Endothelial cell of umbilical vein (primary cell): ENCODE data around the gene UGGT2. TPM values are rescaled to one million over a fixed set of nuclear protein-coding genes. Genes with fewer than 3 reads are reported as not detected.

Source experiments
- BruUV-seq: library from RNA; stranded (reverse); fragments of 400-500 nt; replicated peaks from 2 replicates; lab custom pipeline; 2021; lab: Mats Ljungman, UMichigan
- CTCF ChIA-PET: fragments of 300-600, 350-600 bp; sonication (Branson Sonifier 250); formaldehyde crosslinking; loops from one replicate; lab custom pipeline; 2021; ENCODE audit warnings: antibody characterized with exemption, inconsistent platforms; lab: Charles Lee
- POLR2A ChIA-PET: fragments of 300-600, 350-600 bp; sonication (Branson Sonifier 250); formaldehyde crosslinking; loops from one replicate; lab custom pipeline; 2021; ENCODE audit warnings: antibody characterized with exemption, inconsistent platforms; lab: Charles Lee
- DNase-seq: peaks from one replicate; pipeline ENCODE4 v3.0.0-alpha.2; 2011; ENCODE audit warnings: low read depth, low spot score
- FAIRE-seq: peaks from 2 replicates; lab custom pipeline; 2011; peaks lifted over from hg19 to GRCh38; lab: Jason Lieb, UNC
- H2AFZ ChIP-seq: 2 replicates; pipeline ENCODE4 v1.6.0; 2012; ENCODE audit warnings: low read depth, low read length, control low read depth, inconsistent platforms
- H3K27ac ChIP-seq: 2 replicates; pipeline ENCODE4 v1.5.1; 2011; ENCODE audit warnings: low read depth, mild to moderate bottlenecking, control low read depth, low read length, moderate library complexity; ENCODE audit not compliant: insufficient read depth
- H3K27me3 ChIP-seq, 2 experiments: 2 replicates each; pipeline versions ENCODE4 v1.6.0 to v1.6.1; 2011; ENCODE audit warnings: low read length in 2 of 2, mixed read lengths in 1 of 2; ENCODE audit not compliant: control insufficient read depth in 2 of 2, insufficient read depth in 2 of 2
- H3K36me3 ChIP-seq, 2 experiments: 2 replicates in 1 of 2; 3 replicates in 1 of 2; pipeline ENCODE4 v1.5.1; 2011; ENCODE audit warnings: low read length in 2 of 2, mild to moderate bottlenecking in 1 of 2, moderate library complexity in 1 of 2; ENCODE audit not compliant: control insufficient read depth in 2 of 2, insufficient read depth in 2 of 2; ENCODE audit errors: extremely low read depth in 1 of 2
- H3K4me1 ChIP-seq: 3 replicates; pipeline ENCODE4 v1.5.1; 2011; ENCODE audit warnings: mild to moderate bottlenecking, low read length; ENCODE audit not compliant: control insufficient read depth, insufficient read depth; ENCODE audit errors: extremely low read depth
- H3K4me2 ChIP-seq: 2 replicates; pipeline ENCODE4 v1.6.1; 2011; ENCODE audit warnings: low read length, control low read depth, mixed read lengths; ENCODE audit not compliant: insufficient read depth
- H3K4me3 ChIP-seq, 3 experiments: fragments of 200-600 bp in 1 of 3; sonication (generic), shearing (Covaris generic) in 1 of 3; replicated peaks in 1 of 3; 2 replicates each; pipeline ENCODE4 v1.5.1; 2011 to 2016; ENCODE audit warnings: control low read depth in 3 of 3, low read length in 3 of 3, mild to moderate bottlenecking in 2 of 3, inconsistent platforms in 1 of 3, low read depth in 1 of 3, moderate library complexity in 1 of 3; ENCODE audit not compliant: insufficient read depth in 1 of 3
- H3K79me2 ChIP-seq: 2 replicates; pipeline ENCODE4 v1.6.0; 2012; ENCODE audit warnings: low read length, inconsistent platforms; ENCODE audit not compliant: control insufficient read depth, insufficient read depth
- H3K9ac ChIP-seq: replicated peaks from 2 replicates; pipeline ENCODE3; 2011; ENCODE audit warnings: low read length, control low read depth; ENCODE audit not compliant: insufficient read depth; ENCODE audit errors: extremely low read depth
- H3K9me1 ChIP-seq: replicated peaks from 3 replicates; pipeline ENCODE4 v1.6.0; 2011; ENCODE audit warnings: mild to moderate bottlenecking, low read length; ENCODE audit not compliant: control insufficient read depth, insufficient read depth; ENCODE audit errors: extremely low read depth
- H3K9me3 ChIP-seq: replicated peaks from 2 replicates; pipeline ENCODE4 v1.5.1; 2012; ENCODE audit warnings: low read length, inconsistent platforms; ENCODE audit not compliant: control insufficient read depth, insufficient read depth
- H4K20me1 ChIP-seq: replicated peaks from 2 replicates; pipeline ENCODE3; 2011; ENCODE audit warnings: mild to moderate bottlenecking, low read length; ENCODE audit not compliant: control insufficient read depth, insufficient read depth; ENCODE audit errors: extremely low read depth
- CTCF ChIP-seq, 2 donors: IDR thresholded peaks; 1 replicate in 1 of 2; 2 replicates in 1 of 2; pipeline ENCODE4 v1.5.1; 2011; ENCODE audit warnings: low read length in 2 of 2, mild to moderate bottlenecking in 2 of 2, moderate library complexity in 2 of 2, control low read depth in 1 of 2, inconsistent platforms in 1 of 2, low read depth in 1 of 2; ENCODE audit not compliant: insufficient read depth in 1 of 2; ENCODE audit errors: extremely low read depth in 1 of 2
- EZH2 ChIP-seq: IDR thresholded peaks from 2 replicates; pipeline ENCODE4 v1.6.1; 2012; ENCODE audit warnings: borderline replicate concordance, low read depth, mild to moderate bottlenecking, moderate library complexity, low read length, inconsistent platforms; ENCODE audit not compliant: severe bottlenecking
- FOS ChIP-seq: IDR thresholded peaks from 2 replicates; pipeline ENCODE4 v1.6.1; 2011; ENCODE audit warnings: mild to moderate bottlenecking, low read length, moderate library complexity, borderline replicate concordance; ENCODE audit not compliant: insufficient read depth
- GATA2 ChIP-seq: IDR thresholded peaks from 2 replicates; pipeline ENCODE4 v1.7.0; 2011; ENCODE audit warnings: low read depth, mild to moderate bottlenecking, moderate library complexity, mixed read lengths, low read length; ENCODE audit not compliant: insufficient read length, insufficient read depth
- JUN ChIP-seq: IDR thresholded peaks from 2 replicates; pipeline ENCODE4 v1.6.1; 2011; ENCODE audit warnings: borderline replicate concordance, low read depth; ENCODE audit not compliant: insufficient read length, insufficient read depth
- MYC ChIP-seq: IDR thresholded peaks from one replicate; pipeline ENCODE4 v1.6.1; 2011; ENCODE audit warnings: mild to moderate bottlenecking, low read depth, low read length
- POLR2A ChIP-seq: IDR thresholded peaks from 2 replicates; pipeline ENCODE4 v1.6.1; 2012; ENCODE audit warnings: low read depth, mild to moderate bottlenecking, control low read depth, low read length
- POLR2AphosphoS5 ChIP-seq: IDR thresholded peaks from 2 replicates; pipeline ENCODE4 v1.6.1; 2012; ENCODE audit warnings: low read depth, mild to moderate bottlenecking, control low read depth, low read length, moderate library complexity; ENCODE audit not compliant: insufficient read depth
- dilution Hi-C: fragments of 300-500 bp; cut with MboI; formaldehyde crosslinking; loops from one replicate; pipeline ENCODE4 v1.15.0; 2019; ENCODE audit warnings: low sequenced_read_pairs; ENCODE audit not compliant: extremely low pct_ligation_motif_present
- intact Hi-C: fragments of 100-400 bp; cut with micrococcal nuclease; formaldehyde crosslinking; loops from one replicate; pipeline ENCODE4 v1.10.0; 2022
- polyA plus RNA-seq, 4 experiments: library from polyadenylated mRNA; depleted of rRNA in 3 of 4; stranded (reverse) in 3 of 4; unstranded in 1 of 4; fragments of >200 nt; gene quantifications; 2 replicates each; pipeline versions ENCODE4 v1.2.1 to v1.2.3, GENCODE V29; 2011 to 2012; ENCODE audit warnings: missing spikeins in 1 of 4
- total RNA-seq: library from RNA; stranded (reverse); gene quantifications from 2 replicates; pipeline ENCODE4 v1.2.3, GENCODE V29; 2021
- TF ChIP-seq, protein P1 (sequence below): IDR thresholded peaks from 2 replicates; pipeline ENCODE4 v1.6.1; 2011; ENCODE audit not compliant: insufficient read depth, insufficient read length

The UGGT2 gene
- total and polyA plus RNA-seq, 2 donors (not counting 3 experiments of a cell fraction or from before 2014, with no cell fraction given), result 4.6 to 25.1 TPM

DNA sequence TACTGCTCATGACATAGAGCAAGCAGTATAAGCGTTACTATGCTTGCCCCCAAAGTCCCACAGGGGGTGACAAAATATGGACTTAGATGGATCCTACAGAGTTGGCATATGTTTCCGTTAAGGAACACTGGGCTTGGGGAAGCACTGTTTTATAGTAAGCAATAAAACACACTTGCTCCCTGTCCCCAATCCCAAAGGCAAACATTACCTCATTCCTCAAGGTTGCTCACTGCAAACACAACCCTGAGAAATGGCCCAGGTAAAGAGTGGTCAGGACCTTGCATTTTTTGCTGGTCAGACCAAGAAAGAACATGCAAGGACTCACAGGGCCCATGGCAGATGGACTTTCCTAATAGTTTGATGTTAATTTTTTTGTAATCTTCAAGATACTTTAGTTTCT lies 32.3 kb downstream of the UGGT2 start:
- H3K79me2 ChIP-seq, result no peaks in the 10 kb centered on the region
- dilution Hi-C loops (no loop called here), intact Hi-C loops (loop anchor here (1.0 to 2.0 kb wide), 5 partner anchors 55 to 1008 kb away; no protein-coding TSS in a partner anchor)
- BruUV-seq, result no TSS peak
- H3K4me3 ChIP-seq, result no peak overlapping the region
- ChIA-PET CTCF (interaction anchor here (1.1 to 8.9 kb wide), 15 partner anchors 9 to 1089 kb away, joined by 3 to 400 read pairs (median 10); no protein-coding TSS in a partner anchor), POLR2A (no interaction called here)
- peaks cover 17% of the 10 kb centered on the region for H3K4me1 ChIP-seq
- H3K9me3 ChIP-seq, result no peaks in the 10 kb centered on the region
- H3K9me1 ChIP-seq, result no peaks in the 10 kb centered on the region
- no peaks in the 10 kb centered on the region for H4K20me1 ChIP-seq
- FAIRE-seq (no peak), DNase-seq (no peak)
- no peak overlapping the region for H2AFZ ChIP-seq
- H3K9ac ChIP-seq, result no peak overlapping the region
- H3K27me3 ChIP-seq, result no peaks in the 10 kb centered on the region
- H3K36me3 ChIP-seq, result no peaks in the 10 kb centered on the region
- TF ChIP-seq GATA2 (no peak), POLR2A (no peak), EZH2 (no peak), FOS (no peak), CTCF (IDR thresholded peaks at IDR 0.05; ENCODE audit: extremely low read depth in 1 of 2, insufficient read depth in 1 of 2, low read depth in 1 of 2, low read length in 2 of 2) (no peak), POLR2AphosphoS5 (no peak), JUN (no peak), MYC (no peak)
- TF ChIP-seq, protein P1, sequence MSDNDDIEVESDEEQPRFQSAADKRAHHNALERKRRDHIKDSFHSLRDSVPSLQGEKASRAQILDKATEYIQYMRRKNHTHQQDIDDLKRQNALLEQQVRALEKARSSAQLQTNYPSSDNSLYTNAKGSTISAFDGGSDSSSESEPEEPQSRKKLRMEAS, result no peak
- H3K27ac ChIP-seq, result no peak overlapping the region
- no peak overlapping the region for H3K4me2 ChIP-seq
